Tibial nerve (tissue), 3 donors: ENCODE results near the gene AFAP1.
A peak's percentile ranks its signal among the peaks of the same experiment; 100 is the strongest.

Experiments used
- POLR2A ChIP-seq, 2 donors: fragments of 450-650 bp; IDR thresholded peaks; one replicate each; pipeline ENCODE4 v1.6.1; 2017; ENCODE audit warnings: antibody characterized with exemption in 2 of 2, mild to moderate bottlenecking in 2 of 2, moderate library complexity in 2 of 2
- TF ChIP-seq, protein P1 (sequence below), 5 experiments: fragments of 200-600 bp in 3 of 5; fragments of 450-650 bp in 2 of 5; sonication (generic) in 3 of 5; IDR thresholded peaks; one replicate each; pipeline ENCODE4 v1.5.1; 2016 to 2019; ENCODE audit warnings: antibody characterized with exemption in 5 of 5, mild to moderate bottlenecking in 3 of 5, moderate library complexity in 2 of 5

DNA sequence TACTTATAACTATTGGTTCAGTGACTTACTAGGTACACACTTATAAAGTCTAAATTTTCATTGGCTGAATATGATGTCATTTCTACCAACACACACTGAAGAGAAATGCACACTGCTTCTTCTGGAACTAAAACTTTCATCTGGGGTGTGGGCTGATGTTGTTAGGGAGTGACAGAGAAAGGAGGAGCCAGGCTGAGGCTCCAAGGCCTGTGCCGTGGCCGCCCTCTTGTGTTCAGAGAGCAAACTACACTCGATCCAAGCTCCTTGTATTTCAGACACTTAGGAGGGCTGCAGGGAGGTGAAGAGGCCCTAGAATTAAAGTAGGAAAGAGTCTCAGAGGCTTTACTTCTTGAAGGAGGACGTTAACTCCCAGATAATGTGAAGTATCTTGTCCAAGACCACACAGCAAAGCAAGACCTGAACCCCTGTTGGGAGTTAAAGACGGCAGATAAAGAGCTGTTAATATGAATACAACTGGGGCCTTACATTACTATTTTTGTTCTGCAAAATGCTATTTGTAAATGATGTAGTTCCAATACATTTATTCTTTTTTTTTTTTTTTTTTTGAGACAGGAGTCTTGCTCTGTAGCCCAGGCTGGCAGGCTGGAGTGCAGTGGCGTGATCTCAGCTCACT lies 137.5 kb downstream of the AFAP1 start:
- TF ChIP-seq, protein P1, sequence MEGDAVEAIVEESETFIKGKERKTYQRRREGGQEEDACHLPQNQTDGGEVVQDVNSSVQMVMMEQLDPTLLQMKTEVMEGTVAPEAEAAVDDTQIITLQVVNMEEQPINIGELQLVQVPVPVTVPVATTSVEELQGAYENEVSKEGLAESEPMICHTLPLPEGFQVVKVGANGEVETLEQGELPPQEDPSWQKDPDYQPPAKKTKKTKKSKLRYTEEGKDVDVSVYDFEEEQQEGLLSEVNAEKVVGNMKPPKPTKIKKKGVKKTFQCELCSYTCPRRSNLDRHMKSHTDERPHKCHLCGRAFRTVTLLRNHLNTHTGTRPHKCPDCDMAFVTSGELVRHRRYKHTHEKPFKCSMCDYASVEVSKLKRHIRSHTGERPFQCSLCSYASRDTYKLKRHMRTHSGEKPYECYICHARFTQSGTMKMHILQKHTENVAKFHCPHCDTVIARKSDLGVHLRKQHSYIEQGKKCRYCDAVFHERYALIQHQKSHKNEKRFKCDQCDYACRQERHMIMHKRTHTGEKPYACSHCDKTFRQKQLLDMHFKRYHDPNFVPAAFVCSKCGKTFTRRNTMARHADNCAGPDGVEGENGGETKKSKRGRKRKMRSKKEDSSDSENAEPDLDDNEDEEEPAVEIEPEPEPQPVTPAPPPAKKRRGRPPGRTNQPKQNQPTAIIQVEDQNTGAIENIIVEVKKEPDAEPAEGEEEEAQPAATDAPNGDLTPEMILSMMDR (IDR thresholded peaks at IDR 0.05): peak; percentile 88 to 96 (median 91)
- no peak for TF ChIP-seq POLR2A (IDR thresholded peaks at IDR 0.05)
